ENCODE measurements around the gene MTRR. TPM values are rescaled to one million over a fixed set of nuclear protein-coding genes. Genes with fewer than 3 reads are reported as not detected.

Gene MTRR
- total and polyA plus RNA-seq, 2 of the 8 experiments (the other 6 are each of a cell fraction or from before 2014, with no cell fraction given), result 36.4 to 53.8 TPM

- TF ChIP-seq CHD7 (IDR thresholded peaks at IDR 0.05; ENCODE audit: insufficient replicate concordance, low read length) (no peak), CHD1 (IDR thresholded peaks at IDR 0.05; ENCODE audit: low read depth, low read length) (no peak), SP2 (IDR thresholded peaks at IDR 0.05; ENCODE audit: low read length) (no peak), TBP (IDR thresholded peaks at IDR 0.05; ENCODE audit: low read depth, low read length) (no peak), YY1 (IDR thresholded peaks at IDR 0.05; ENCODE audit: low read depth, low read length) (no peak), JUN (IDR thresholded peaks at IDR 0.05; ENCODE audit: low read depth, low read length) (no peak), SAP30 (IDR thresholded peaks at IDR 0.05; ENCODE audit: insufficient read depth, insufficient replicate concordance, low read length) (no peak), CBX5 (IDR thresholded peaks at IDR 0.05; ENCODE audit: low read depth, low read length) (no peak), JUND (IDR thresholded peaks at IDR 0.05; ENCODE audit: low read length) (no peak), SIRT6 (IDR thresholded peaks at IDR 0.05; ENCODE audit: low read length) (no peak), CTBP2 (IDR thresholded peaks at IDR 0.05; ENCODE audit: borderline replicate concordance, insufficient read depth, insufficient read length, low read length) (no peak), POLR2AphosphoS5 (IDR thresholded peaks at IDR 0.05; ENCODE audit: low read depth, low read length) (no peak), MAFK (IDR thresholded peaks at IDR 0.05; ENCODE audit: low read depth, low read length) (no peak)
These were observed 17.7 kb upstream of the MTRR start (continued) for GRCh38 chr5:7851240-7851592.

Measured in H1 (cell line).